Measurements from ENCODE around the gene PATJ.

- no peak for TF ChIP-seq ARNTL (CRISPR knock-in tag; IDR thresholded peaks at IDR 0.05; ENCODE audit: borderline replicate concordance, low read depth)
- no peak for TF ChIP-seq ZNF565 (CRISPR knock-in tag; conservative IDR thresholded peaks at IDR 0.05; ENCODE audit: low read depth)
These were observed 287.4 kb downstream of the PATJ start for GRCh38 chr1:62029704-62030103.
